ENCODE data around the gene CLTB. TPM values are rescaled to one million over a fixed set of nuclear protein-coding genes. Genes with fewer than 3 reads are reported as not detected.

Gene CLTB
- total RNA-seq, 1 experiment from 2014 or later, result 34.5 TPM

DNA sequence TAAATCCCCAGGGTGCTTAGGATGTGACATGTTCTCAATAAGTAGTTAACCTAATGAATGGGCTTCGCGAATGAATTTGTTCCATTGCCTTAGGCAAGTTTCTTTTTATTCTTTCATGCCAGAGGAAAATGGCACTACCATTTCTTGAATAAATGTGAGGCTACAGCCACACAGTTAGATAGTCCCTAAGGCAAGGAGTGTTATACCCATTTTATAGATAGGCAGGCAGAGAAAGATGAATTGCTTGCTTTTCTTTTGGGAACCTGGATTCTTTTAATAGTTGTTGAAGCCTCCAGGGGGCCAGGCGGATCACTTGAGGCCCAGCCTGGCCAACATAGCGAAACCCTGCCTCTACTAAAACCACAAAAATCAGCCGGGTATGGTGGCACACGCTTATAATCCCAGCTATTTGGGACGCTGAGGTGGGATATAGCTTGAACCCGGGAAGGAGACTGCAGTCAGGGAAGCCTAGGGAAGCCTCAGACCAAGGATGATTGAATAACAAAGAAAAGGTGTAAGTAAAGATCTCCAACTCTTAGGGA is 28.9 kb downstream of the CLTB start:
- peaks cover 7% of the 10 kb centered on the region for H3K23me2 ChIP-seq (ENCODE audit: insufficient read length, low read depth, low read length, poor library complexity, severe bottlenecking)
- H4K91ac ChIP-seq (ENCODE audit: insufficient read length, low read depth, low read length), result no peak overlapping the region
- H3K4me2 ChIP-seq (ENCODE audit: insufficient read depth, insufficient read length, low read length), result peak overlapping the region; percentile 65
- no CpG with 5 or more reads among the region's 8 CpGs for WGBS (ENCODE audit: extremely low coverage, insufficient read length, low lambda C conversion rate)
- no peak overlapping the region for H2BK120ac ChIP-seq (ENCODE audit: low read depth, low read length, poor library complexity, severe bottlenecking)
- H2BK12ac ChIP-seq (ENCODE audit: insufficient read length, low read depth, low read length), result no peak overlapping the region
- Mint-ChIP-seq H3K4me3 (peak overlapping the region; percentile 97 to 99), H3K27ac (peak overlapping the region in 2 of 3 experiments; percentile 82 to 94; a peak in 5 of 7 replicates), H3K9me3 (peaks cover 0 to 3% of the 10 kb centered on the region in 2 experiments; a peak in 1 of 5 replicates), H3K36me3 (ENCODE audit: insufficient read depth in 1 of 3, low read depth in 3 of 3) (peaks cover 30 to 61% (median 38%) of the 10 kb centered on the region in 3 experiments), H3K27me3 (ENCODE audit: low read depth) (no peaks in the 10 kb centered on the region), H3K4me1 (peaks cover 12% of the 10 kb centered on the region in 2 experiments)
- TF ChIP-seq CTCF (conservative IDR thresholded peaks at IDR 0.05), result no peak
- H2BK5ac ChIP-seq (ENCODE audit: insufficient read length, low read length), result no peak overlapping the region
- no peak overlapping the region for H3K4ac ChIP-seq (ENCODE audit: low read depth, low read length)
- H2AK5ac ChIP-seq (ENCODE audit: insufficient read length, low read length), result no peak overlapping the region
- no peaks in the 10 kb centered on the region for H3K9me3 ChIP-seq (ENCODE audit: control insufficient read depth, low read depth, low read length)
- H3K9ac ChIP-seq (ENCODE audit: extremely low read depth, insufficient read length, low read length), result peak overlapping the region; percentile 20
- peaks cover 8% of the 10 kb centered on the region; the same call in 1 of the 2 replicates for H3K79me2 ChIP-seq (ENCODE audit: insufficient read depth, low read length)
- H3K56ac ChIP-seq (ENCODE audit: insufficient read length, low read depth, low read length), result no peak overlapping the region
- no peak overlapping the region for H2AFZ ChIP-seq (ENCODE audit: low read length)
- no peaks in the 10 kb centered on the region for H3K4me1 ChIP-seq (ENCODE audit: insufficient read depth, low read length)
- H4K5ac ChIP-seq (ENCODE audit: insufficient read length, low read depth, low read length), result no peak overlapping the region
- H3K18ac ChIP-seq (ENCODE audit: insufficient read length, low read depth, low read length), result no peak overlapping the region
- no peak overlapping the region for H3K23ac ChIP-seq (ENCODE audit: insufficient read length, low read depth, low read length)
- H3K27me3 ChIP-seq (ENCODE audit: insufficient read depth, low read length), result no peaks in the 10 kb centered on the region
- H2BK15ac ChIP-seq (ENCODE audit: low read depth, low read length), result no peak overlapping the region
- no peaks in the 10 kb centered on the region for H3K79me1 ChIP-seq (ENCODE audit: insufficient read depth, low read depth, low read length, poor library complexity, severe bottlenecking)
- no peaks in the 10 kb centered on the region for H4K20me1 ChIP-seq (ENCODE audit: control insufficient read depth, insufficient read depth, insufficient read length)
- H2BK20ac ChIP-seq (ENCODE audit: low read depth, low read length, poor library complexity, severe bottlenecking), result no peak overlapping the region
- DNase-seq, result no peak
- no peak overlapping the region for H3K14ac ChIP-seq (ENCODE audit: insufficient read depth, low read length)
- no peak overlapping the region for H4K8ac ChIP-seq (replicated peaks; ENCODE audit: insufficient read length, low read depth, low read length)
- no peak overlapping the region for H3T11ph ChIP-seq (ENCODE audit: low read length)
- H3K27ac ChIP-seq (ENCODE audit: insufficient read length, low read depth, low read length), result no peak overlapping the region

Data from H9 (cell line).